ENCODE data around the gene PSME2. TPM values are rescaled to one million over a fixed set of nuclear protein-coding genes. Genes with fewer than 3 reads are reported as not detected.

The PSME2 gene
- total and polyA plus RNA-seq, 11 donors, result 51.4 to 360 (median 90.4) TPM

GRCh38 chr14:24185741-24186140 lies 39.3 kb upstream of the PSME2 start:
- 85 to 97% (median 94%) methylated on average over 6 to 11 of the region's 11 CpGs for WGBS, 4 donors
- H3K9me3 ChIP-seq, result no peaks in the 10 kb centered on the region
- DNase-seq, result no peak
- peaks cover 0 to 24% (median 14%) of the 10 kb centered on the region in 12 donors for H3K4me1 ChIP-seq
- H3K4me3 ChIP-seq, result no peak overlapping the region
- intact Hi-C loops (cut with DNase I), result no loop called here
- H3K36me3 ChIP-seq, result peaks cover 4 to 72% (median 59%) of the 10 kb centered on the region in 9 donors
- TF ChIP-seq CTCF (IDR thresholded peaks at IDR 0.05) (no peak), POLR2A (IDR thresholded peaks at IDR 0.05) (no peak)
- no peak for ATAC-seq
- H3K27ac ChIP-seq, result no peak overlapping the region
- H3K27me3 ChIP-seq, result no peaks in the 10 kb centered on the region

GRCh38 chr14:24185026-24185425 lies 38.6 kb upstream of the PSME2 start:
- no peak for ATAC-seq
- Histone ChIP-seq H3K9me3 (no peaks in the 10 kb centered on the region), H3K27me3 (no peaks in the 10 kb centered on the region), H3K4me3 (no peak overlapping the region), H3K36me3 (peaks cover 4 to 76% (median 57%) of the 10 kb centered on the region in 9 donors), H3K27ac (no peak overlapping the region), H3K4me1 (peaks cover 0 to 31% (median 17%) of the 10 kb centered on the region in 12 donors)
- intact Hi-C loops (cut with DNase I), result no loop called here
- WGBS, 4 donors, result 94 to 97% (median 95%) methylated on average over 7 of the region's 7 CpGs
- no peak for TF ChIP-seq CTCF (IDR thresholded peaks at IDR 0.05)
- TF ChIP-seq POLR2A (IDR thresholded peaks at IDR 0.05), result no peak
- DNase-seq, result no peak

GRCh38 chr14:24184104-24184970 lies 37.9 kb upstream of the PSME2 start:
- H3K9me3 ChIP-seq, result no peaks in the 10 kb centered on the region
- no peak overlapping the region for H3K27ac ChIP-seq
- intact Hi-C loops (cut with DNase I), result no loop called here
- H3K27me3 ChIP-seq, result no peaks in the 10 kb centered on the region
- peaks cover 4 to 78% (median 62%) of the 10 kb centered on the region in 9 donors for H3K36me3 ChIP-seq
- ATAC-seq (no peak), DNase-seq (peak in 1 of 5 donors; percentile 18)
- 81 to 88% (median 88%) methylated on average over 14 to 19 of the region's 19 CpGs for WGBS, 4 donors
- TF ChIP-seq POLR2A (IDR thresholded peaks at IDR 0.05) (no peak), CTCF (IDR thresholded peaks at IDR 0.05) (no peak)
- H3K4me3 ChIP-seq, result no peak overlapping the region
- peaks cover 0 to 34% (median 21%) of the 10 kb centered on the region in 12 donors for H3K4me1 ChIP-seq

- 88 to 95% (median 93%) methylated on average over 8 to 15 of the region's 15 CpGs for WGBS, 4 donors
- Histone ChIP-seq H3K36me3 (peaks cover 4 to 90% (median 74%) of the 10 kb centered on the region in 9 donors), H3K4me3 (no peak overlapping the region), H3K4me1 (peaks cover 0 to 26% (median 13%) of the 10 kb centered on the region in 12 donors), H3K27me3 (no peaks in the 10 kb centered on the region), H3K9me3 (no peaks in the 10 kb centered on the region), H3K27ac (no peak overlapping the region)
- peak in 1 of 5 donors; percentile 8 for DNase-seq
- TF ChIP-seq POLR2A (IDR thresholded peaks at IDR 0.05), result no peak
- no peak for TF ChIP-seq CTCF (IDR thresholded peaks at IDR 0.05)
- intact Hi-C loops (cut with DNase I), result no loop called here
- no peak for ATAC-seq
Observed at GRCh38 chr14:24183014-24183481, 36.6 kb upstream of the PSME2 start.

Data from heart left ventricle (tissue), 16 donors.